ENCODE data around the gene FANCI.
A peak's percentile ranks its signal among the peaks of the same experiment; 100 is the strongest.

Gene FANCI

DNA sequence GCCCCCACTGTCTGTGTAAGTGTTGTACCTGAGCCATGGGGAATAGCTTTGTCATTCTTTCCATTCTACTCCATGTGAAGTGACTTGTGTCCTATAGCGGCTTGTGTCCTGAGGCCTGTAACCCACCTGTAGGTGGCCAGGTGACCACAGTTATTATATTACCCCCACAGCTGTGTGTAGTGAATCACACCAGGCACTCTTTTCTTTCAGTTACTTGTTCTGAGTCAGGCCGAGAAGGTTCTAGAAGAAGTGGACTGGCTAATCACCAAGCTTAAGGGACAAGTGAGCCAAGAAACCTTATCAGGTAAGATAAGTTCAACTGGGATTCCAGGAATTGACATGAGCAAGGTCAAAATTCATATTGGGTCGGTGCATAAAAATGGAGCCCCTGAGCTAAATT is 61.6 kb downstream of the FANCI start:
- no peak for DNase-seq

DNA sequence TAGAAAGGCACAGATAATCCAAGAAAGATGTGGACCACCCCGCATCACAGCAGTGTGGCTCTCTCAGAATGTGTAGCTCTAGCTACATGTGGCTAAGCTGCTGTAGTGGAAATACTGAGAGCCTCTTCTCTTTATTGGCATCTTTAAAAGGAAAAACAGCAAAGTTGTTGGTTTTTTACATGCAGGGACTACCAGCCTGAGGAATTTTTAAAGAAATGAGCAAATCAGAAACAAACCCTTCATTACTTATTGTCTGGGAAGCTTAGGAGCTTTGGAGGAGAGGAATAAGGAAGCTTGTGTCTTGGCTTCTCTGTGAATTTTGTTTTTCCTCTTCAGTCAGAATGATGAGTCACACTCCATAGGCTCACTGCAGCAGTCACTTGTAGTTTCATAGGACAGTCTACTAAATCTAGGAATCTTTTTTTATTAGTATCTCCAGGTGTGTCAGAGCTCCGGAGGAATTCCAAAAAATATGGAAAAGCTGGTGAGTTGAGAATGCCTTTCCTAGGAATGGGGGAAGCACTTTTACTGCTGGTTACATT is 63.3 kb downstream of the FANCI start:
- DNase-seq, result no peak

- DNase-seq, result no peak
Measured at GRCh38 chr15:89307791-89308190, 64.0 kb downstream of the FANCI start.

GRCh38 chr15:89308236-89308635 is 64.5 kb downstream of the FANCI start:
- DNase-seq, result no peak

DNA sequence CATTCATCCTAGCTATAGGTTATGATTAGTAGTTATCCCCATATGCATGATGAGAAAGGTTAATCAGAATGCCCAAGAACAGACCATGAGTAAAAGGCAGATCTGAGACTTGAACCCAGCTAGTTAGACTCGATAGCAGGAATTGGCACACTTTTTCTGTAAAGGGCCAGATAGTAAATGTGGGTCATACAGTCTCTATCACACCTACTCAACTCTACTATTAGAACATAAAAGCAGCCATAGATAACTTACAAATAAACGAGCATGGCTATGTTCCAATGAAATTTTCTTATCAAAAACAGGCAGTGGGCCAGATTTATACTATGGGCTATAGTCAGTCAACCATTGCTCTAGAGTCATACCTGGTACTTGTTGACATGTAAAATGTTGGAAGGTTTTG is 66.2 kb downstream of the FANCI start:
- no peak for DNase-seq

DNA sequence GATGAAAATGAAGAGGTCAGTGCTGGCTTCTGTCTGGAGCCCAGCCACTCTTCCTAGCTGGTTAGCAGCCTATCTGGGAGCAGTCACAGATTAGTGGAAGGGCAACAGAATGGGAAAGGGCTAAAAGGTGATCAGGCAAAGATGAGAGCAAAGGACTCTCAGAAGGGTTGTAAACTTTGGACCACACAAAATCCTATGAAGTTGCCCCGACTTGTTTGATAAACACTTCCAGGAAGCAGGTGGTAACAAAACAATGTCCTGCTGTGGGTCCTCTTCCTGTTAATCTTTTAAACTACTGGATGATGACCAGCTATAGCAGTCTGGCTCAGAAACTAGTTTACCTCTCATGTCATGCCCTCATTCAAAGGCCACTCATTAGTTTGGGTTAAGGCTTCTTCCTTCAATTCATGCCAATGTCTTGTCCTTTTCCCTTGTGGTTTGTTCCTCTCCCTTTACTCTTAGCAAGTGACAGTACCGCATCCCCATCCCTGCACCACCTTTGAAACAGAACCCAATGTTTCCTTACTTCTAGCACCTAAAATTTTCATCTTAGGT is 71.7 kb downstream of the FANCI start:
- no peak for DNase-seq

- no peak for DNase-seq
Measured at GRCh38 chr15:89316504-89316903, 72.7 kb downstream of the FANCI start.

DNA sequence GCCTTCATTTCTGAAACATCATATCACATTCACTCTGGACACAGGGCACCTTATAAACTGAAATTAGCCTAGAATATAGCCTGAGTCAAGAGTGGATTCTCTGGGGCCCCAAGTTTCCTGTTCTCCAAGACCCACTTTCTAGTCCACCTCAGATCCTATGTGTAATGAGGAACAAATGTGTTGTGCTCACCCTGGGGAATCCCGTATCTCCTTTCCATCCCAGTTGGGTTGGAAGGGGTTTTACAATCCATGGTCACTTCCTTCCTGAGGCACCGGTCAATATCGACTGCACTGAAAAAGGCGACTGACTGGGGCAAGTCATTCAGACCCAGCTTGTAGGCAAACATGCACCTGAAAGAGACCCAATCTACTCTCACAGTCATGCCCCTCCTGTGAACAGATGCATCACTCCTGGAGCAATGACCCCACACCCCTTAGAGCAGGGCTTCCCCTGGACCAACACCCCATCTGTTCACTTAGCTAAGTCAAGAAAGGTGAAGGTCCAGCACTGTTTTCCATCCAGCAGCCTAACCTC is 73.5 kb downstream of the FANCI start:
- DNase-seq, result no peak

DNA sequence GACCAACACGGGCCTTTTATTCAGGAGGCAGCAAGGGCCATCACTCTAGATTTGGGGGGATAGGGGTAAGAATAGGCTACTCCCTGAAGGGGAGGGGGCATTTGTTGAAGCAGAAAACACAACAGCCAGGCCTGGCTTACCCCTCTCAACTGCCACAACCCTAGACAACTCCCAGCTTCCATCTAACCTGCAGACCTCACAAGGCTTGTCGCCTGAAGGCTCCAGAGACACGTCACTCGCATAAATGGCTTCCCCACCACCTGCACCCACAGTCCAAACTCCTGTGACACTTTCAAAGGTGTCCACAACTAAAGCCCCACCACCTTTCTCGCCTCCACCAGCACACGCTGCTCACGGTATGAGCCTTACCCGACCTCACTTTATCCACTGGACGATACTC is 75.9 kb downstream of the FANCI start:
- no peak for DNase-seq

- no peak for DNase-seq
Measured at GRCh38 chr15:89320200-89320599, 76.4 kb downstream of the FANCI start.

GRCh38 chr15:89321521-89322410 is 78.0 kb downstream of the FANCI start:
- DNase-seq, result no peak

DNA sequence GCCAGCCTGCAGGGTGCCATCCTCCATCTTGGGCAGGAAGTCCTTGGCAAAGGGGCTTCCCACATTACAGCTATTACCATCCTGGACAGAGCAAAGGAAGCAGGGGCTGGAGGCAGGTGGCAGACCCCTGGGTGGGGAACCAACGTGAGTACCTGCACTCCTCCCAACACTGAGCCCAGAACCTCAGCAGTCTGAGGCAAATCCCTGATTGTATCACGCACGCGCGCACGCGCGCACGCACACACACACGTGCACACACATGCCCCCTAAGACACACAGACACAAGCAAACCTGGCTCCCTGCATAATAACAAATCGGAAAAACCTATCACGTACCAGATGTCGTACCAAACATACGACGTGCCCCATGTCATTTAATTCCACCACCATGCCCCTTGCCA is 79.0 kb downstream of the FANCI start:
- DNase-seq, result no peak

DNA sequence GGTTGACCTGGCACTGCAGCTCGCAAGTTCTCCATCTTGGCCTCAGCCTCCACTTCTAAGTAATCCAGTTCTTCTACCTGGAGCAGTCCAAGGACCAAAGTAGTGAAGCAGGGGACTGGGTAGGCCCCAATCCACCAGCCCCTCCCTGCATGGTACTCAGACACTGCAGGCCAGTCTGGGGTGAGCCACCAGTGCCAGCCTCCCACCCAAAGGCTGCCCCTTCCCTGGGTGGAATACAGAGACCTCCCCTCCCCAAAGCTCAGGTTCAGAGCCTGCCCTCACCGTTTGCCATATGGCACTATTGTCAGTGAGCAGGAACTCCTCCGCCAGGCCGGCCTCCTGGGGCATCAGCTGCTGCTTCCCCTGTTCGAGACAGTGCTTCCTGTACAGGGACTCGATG is 80.0 kb downstream of the FANCI start:
- DNase-seq, result no peak

- DNase-seq, result no peak
Measured at GRCh38 chr15:89325039-89325803, 81.4 kb downstream of the FANCI start.

- DNase-seq, result no peak
Measured at GRCh38 chr15:89326316-89326715, 82.5 kb downstream of the FANCI start.

- DNase-seq, result no peak
Measured at GRCh38 chr15:89327113-89327512, 83.3 kb downstream of the FANCI start.

- DNase-seq, result peak in 15 of 58 donors; percentile 4 to 49 (median 22)
Measured at GRCh38 chr15:89328398-89329254, 84.8 kb downstream of the FANCI start.

GRCh38 chr15:89329329-89330084 is 85.7 kb downstream of the FANCI start:
- no peak for DNase-seq

DNA sequence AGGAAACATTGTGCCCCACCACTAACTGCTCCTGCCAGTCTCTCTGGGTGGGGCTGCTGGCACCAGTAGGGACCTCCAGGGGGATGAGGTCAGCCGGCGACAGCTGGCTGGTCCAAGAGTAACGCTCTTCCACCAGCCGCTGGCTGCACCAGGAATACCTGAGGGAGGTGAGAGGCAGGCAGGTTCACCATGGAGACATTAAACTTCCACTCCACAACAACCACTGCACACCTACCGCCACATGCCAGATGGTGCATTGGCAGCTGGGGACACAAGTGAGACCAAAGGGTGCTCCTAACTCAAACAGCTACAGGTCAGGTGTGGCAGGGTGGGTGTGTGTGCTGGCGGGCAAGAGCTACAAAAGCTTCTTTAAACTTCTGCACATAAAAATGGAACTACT is 86.3 kb downstream of the FANCI start:
- no peak for DNase-seq
